Measurements from ENCODE around the gene ADGRF1. TPM values are rescaled to one million over a fixed set of nuclear protein-coding genes. Genes with fewer than 3 reads are reported as not detected.

The ADGRF1 gene
- total RNA-seq, 2 donors from 2014 or later, result not detected

DNA sequence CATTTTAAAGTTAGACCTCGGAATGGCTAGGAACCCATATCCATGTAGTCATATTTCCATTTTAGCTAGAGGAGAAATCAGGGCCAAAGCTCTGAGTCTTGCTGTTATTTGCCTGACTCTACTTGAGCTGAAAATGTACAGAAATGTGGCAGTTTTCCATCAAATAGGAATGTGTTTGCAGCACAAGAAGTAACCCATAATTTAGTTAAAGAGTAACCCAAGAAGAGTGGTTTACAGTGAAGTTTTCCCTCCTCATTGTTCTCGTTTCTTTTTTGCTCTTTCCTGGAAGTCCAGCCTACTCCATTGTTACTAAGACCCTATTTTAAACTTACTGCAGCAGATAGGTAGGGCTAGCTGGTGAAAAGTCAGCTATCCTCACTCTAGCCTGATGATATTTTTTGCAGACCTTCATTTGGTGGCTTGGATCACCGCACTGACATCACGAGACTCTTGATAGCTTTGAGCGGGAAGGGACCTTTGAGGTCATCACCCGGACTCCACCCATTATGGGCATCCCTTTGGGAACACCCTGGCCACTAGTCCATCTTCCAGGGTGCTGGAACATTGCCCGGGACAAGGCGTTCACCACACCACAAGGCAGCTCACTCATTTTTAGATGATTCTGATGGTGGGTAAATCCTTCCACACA, 92.4 kb downstream of the ADGRF1 start:
- Mint-ChIP-seq H3K27ac (no peak overlapping the region), H3K4me3 (no peak overlapping the region), H3K4me1 (no peaks in the 10 kb centered on the region), H3K36me3 (ENCODE audit: low read depth) (no peaks in the 10 kb centered on the region), H3K27me3 (peaks cover 31% of the 10 kb centered on the region)
- ATAC-seq, result no peak
- H3K9me3 ChIP-seq (ENCODE audit: control insufficient read depth, low read length, poor library complexity, severe bottlenecking), result no peaks in the 10 kb centered on the region
- DNase-seq, result no peak

DNA sequence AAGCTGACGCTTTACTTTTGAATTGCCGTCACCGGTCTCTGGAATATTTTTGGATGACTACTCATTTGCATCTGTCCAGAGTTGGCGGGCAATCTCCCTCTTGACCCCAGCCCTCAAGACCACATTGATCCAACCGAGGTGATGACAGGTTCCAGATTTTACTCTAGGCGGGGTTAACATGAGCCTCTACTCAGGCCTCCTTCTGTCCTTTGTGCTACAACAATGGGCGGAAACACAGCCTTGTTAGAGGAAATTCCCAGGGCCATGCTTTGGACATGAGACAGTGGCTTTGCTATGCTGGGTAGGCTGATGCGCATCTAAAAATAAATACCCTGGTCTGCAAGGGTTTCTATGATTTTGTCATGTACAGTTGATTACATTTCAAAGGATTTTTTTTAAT, 93.4 kb downstream of the ADGRF1 start:
- no peak for ATAC-seq
- Mint-ChIP-seq H3K36me3 (ENCODE audit: low read depth) (no peaks in the 10 kb centered on the region), H3K4me3 (no peak overlapping the region), H3K27me3 (peaks cover 21% of the 10 kb centered on the region), H3K27ac (no peak overlapping the region), H3K4me1 (no peaks in the 10 kb centered on the region)
- H3K9me3 ChIP-seq (ENCODE audit: control insufficient read depth, low read length, poor library complexity, severe bottlenecking), result no peaks in the 10 kb centered on the region
- DNase-seq, result no peak

Other genes with a start within 250 kb of the ADGRF1 start
- not detected for gene MEP1A, start 248.9 kb downstream of the ADGRF1 start, total RNA-seq
- not detected for gene ADGRF5, start 120.4 kb downstream of the ADGRF1 start, total RNA-seq